ENCODE measurements around the gene FGF8.

The FGF8 gene

GRCh38 chr10:101766753-101767599 lies 8.9 kb downstream of the FGF8 start:
- FAIRE-seq (no peak), DNase-seq (ENCODE audit: insufficient read length, low spot score) (no peak)
- TF ChIP-seq CTCF (IDR thresholded peaks at IDR 0.05; ENCODE audit: insufficient read depth, missing control alignments) = no peak

- FAIRE-seq (no peak), DNase-seq (ENCODE audit: insufficient read length, low spot score) (no peak)
- TF ChIP-seq CTCF (IDR thresholded peaks at IDR 0.05; ENCODE audit: insufficient read depth, missing control alignments) = no peak
These were observed 9.6 kb downstream of the FGF8 start for GRCh38 chr10:101766306-101766705.

- TF ChIP-seq CTCF (IDR thresholded peaks at IDR 0.05; ENCODE audit: insufficient read depth, missing control alignments) = no peak
- no peak for FAIRE-seq
- no peak for DNase-seq (ENCODE audit: insufficient read length, low spot score)
These were observed 12.6 kb downstream of the FGF8 start for GRCh38 chr10:101763141-101763846.

- DNase-seq (ENCODE audit: insufficient read length, low spot score) = no peak
- no peak for FAIRE-seq
- no peak for TF ChIP-seq CTCF (IDR thresholded peaks at IDR 0.05; ENCODE audit: insufficient read depth, missing control alignments)
These were observed 13.2 kb downstream of the FGF8 start for GRCh38 chr10:101762736-101763135.

GRCh38 chr10:101761226-101761625 lies 14.7 kb downstream of the FGF8 start:
- DNase-seq (ENCODE audit: insufficient read length, low spot score) (no peak), FAIRE-seq (no peak)
- no peak for TF ChIP-seq CTCF (IDR thresholded peaks at IDR 0.05; ENCODE audit: insufficient read depth, missing control alignments)

- DNase-seq (ENCODE audit: insufficient read length, low spot score) (no peak), FAIRE-seq (no peak)
- no peak for TF ChIP-seq CTCF (IDR thresholded peaks at IDR 0.05; ENCODE audit: insufficient read depth, missing control alignments)
These were observed 15.4 kb downstream of the FGF8 start for GRCh38 chr10:101760510-101760909.

Measured in D721Med (cell line).